Activated T-cell treated with anti-CD3 and anti-CD28 coated beads, Interleukin-2, amount 50 U/mL, for 4 hours (primary cell): ENCODE measurements around the gene COL5A3. TPM values are rescaled to one million over a fixed set of nuclear protein-coding genes. Genes with fewer than 3 reads are reported as not detected.
A peak's percentile ranks its signal among the peaks of the same experiment; 100 is the strongest.
"Not testable (repeated sequence)": the region's sequence is repeated elsewhere in the genome, so short reads cannot be mapped to it uniquely, and the experiment has no call there.

ENCODE experiments used
- ATAC-seq, 2 donors: fragments of 200-7000 bp; cut with Tn5 transposase; one replicate each; pipeline ENCODE4 v1.10.0; 2021
- DNase-seq: peaks from one replicate; pipeline ENCODE4 v3.0.0-alpha.2; 2020
- H3K27me3 Mint-ChIP-seq: one replicate; pipeline ENCODE4 v1.8.0; 2021; ENCODE audit warnings: low read depth, mixed read lengths
- H3K36me3 Mint-ChIP-seq: one replicate; pipeline ENCODE4 v1.8.0; 2022; ENCODE audit warnings: mixed read lengths; ENCODE audit not compliant: insufficient read depth
- H3K4me1 Mint-ChIP-seq: one replicate; pipeline ENCODE4 v1.8.0; 2021; ENCODE audit warnings: low read depth, mixed read lengths
- H3K4me3 Mint-ChIP-seq: one replicate; pipeline ENCODE4 v1.8.0; 2021; ENCODE audit warnings: mild to moderate bottlenecking, moderate library complexity, mixed read lengths
- H3K9me3 Mint-ChIP-seq: one replicate; pipeline ENCODE4 v1.8.0; 2021; ENCODE audit warnings: mixed read lengths
- total RNA-seq, 3 donors: library from RNA; stranded (reverse); gene quantifications; one replicate each; pipeline ENCODE4 v1.2.1, GENCODE V29; 2021

The COL5A3 gene
- 1 to 10 TPM in 2 of 3 donors, under 1 TPM in 1; 0.46 to 2.8 (median 2.3) TPM for total RNA-seq

- Mint-ChIP-seq H3K4me1 (peaks cover 26% of the 10 kb centered on the region), H3K4me3 (no peak within 1 kb of the TSS), H3K9me3 (no peaks in the 10 kb centered on the region), H3K27me3 (peaks cover 68% of the 10 kb centered on the region), H3K36me3 (peaks cover 2% of the 10 kb centered on the region)
- ATAC-seq (peak; percentile 12 to 20), DNase-seq (no peak)
Measured at GRCh38 chr19:10010247-10010691, at the start of gene COL5A3. Gene COL5A3, minus strand, starts transcription at chr19:10010504. Its CDS starts 119 bp downstream, at chr19:10010385.

GRCh38 chr19:10052602-10053360 is 42.5 kb upstream of the COL5A3 start:
- Mint-ChIP-seq H3K9me3 (no peaks in the 10 kb centered on the region), H3K4me3 (no peak overlapping the region)

GRCh38 chr19:10049626-10050025 is 39.3 kb upstream of the COL5A3 start:
- Mint-ChIP-seq H3K36me3 (no peaks in the 10 kb centered on the region), H3K4me3 (no peak overlapping the region), H3K4me1 (no peaks in the 10 kb centered on the region), H3K9me3 (no peaks in the 10 kb centered on the region), H3K27me3 (peaks cover 14% of the 10 kb centered on the region)
- no peak for ATAC-seq
- DNase-seq: no peak

More at GRCh38 chr19:10052602-10053360, 42.5 kb upstream of the COL5A3 start:
- Mint-ChIP-seq H3K36me3 (no peaks in the 10 kb centered on the region), H3K4me1 (no peaks in the 10 kb centered on the region), H3K27me3 (peaks cover 3% of the 10 kb centered on the region)
- DNase-seq (no peak), ATAC-seq (no peak)

GRCh38 chr19:10045371-10045770 is 35.1 kb upstream of the COL5A3 start:
- no peaks in the 10 kb centered on the region for H3K36me3 Mint-ChIP-seq
- H3K4me3 Mint-ChIP-seq: no peak overlapping the region
- H3K9me3 Mint-ChIP-seq: no peaks in the 10 kb centered on the region
- DNase-seq (no peak), ATAC-seq (no peak)
- H3K27me3 Mint-ChIP-seq: peaks cover 38% of the 10 kb centered on the region
- H3K4me1 Mint-ChIP-seq: no peaks in the 10 kb centered on the region

- H3K4me1 Mint-ChIP-seq: no peaks in the 10 kb centered on the region
- DNase-seq (no peak), ATAC-seq (no peak)
- peaks cover 40% of the 10 kb centered on the region for H3K27me3 Mint-ChIP-seq
- no peaks in the 10 kb centered on the region for H3K9me3 Mint-ChIP-seq
- H3K36me3 Mint-ChIP-seq: no peaks in the 10 kb centered on the region
- no peak overlapping the region for H3K4me3 Mint-ChIP-seq
Measured at GRCh38 chr19:10044390-10044789, 34.1 kb upstream of the COL5A3 start.

GRCh38 chr19:10043286-10043927 is 33.1 kb upstream of the COL5A3 start:
- Mint-ChIP-seq H3K4me1 (no peaks in the 10 kb centered on the region), H3K27me3 (peaks cover 48% of the 10 kb centered on the region), H3K9me3 (no peaks in the 10 kb centered on the region), H3K36me3 (no peaks in the 10 kb centered on the region), H3K4me3 (no peak overlapping the region)
- ATAC-seq: no peak
- DNase-seq: no peak

- no peaks in the 10 kb centered on the region for H3K36me3 Mint-ChIP-seq
- peaks cover 40% of the 10 kb centered on the region for H3K27me3 Mint-ChIP-seq
- H3K4me3 Mint-ChIP-seq: no peak overlapping the region
- H3K4me1 Mint-ChIP-seq: no peaks in the 10 kb centered on the region
- no peaks in the 10 kb centered on the region for H3K9me3 Mint-ChIP-seq
- no peak for ATAC-seq
- no peak for DNase-seq
Measured at GRCh38 chr19:10037809-10038208, 27.5 kb upstream of the COL5A3 start.

- no peak overlapping the region for H3K4me3 Mint-ChIP-seq
- no peaks in the 10 kb centered on the region for H3K4me1 Mint-ChIP-seq
- DNase-seq: no peak
- peaks cover 42% of the 10 kb centered on the region for H3K27me3 Mint-ChIP-seq
- H3K9me3 Mint-ChIP-seq: no peaks in the 10 kb centered on the region
- ATAC-seq: no peak
- H3K36me3 Mint-ChIP-seq: no peaks in the 10 kb centered on the region
Measured at GRCh38 chr19:10037367-10037766, 27.1 kb upstream of the COL5A3 start.

- no peak for DNase-seq
- Mint-ChIP-seq H3K4me1 (no peaks in the 10 kb centered on the region), H3K4me3 (no peak overlapping the region), H3K36me3 (no peaks in the 10 kb centered on the region), H3K9me3 (no peaks in the 10 kb centered on the region), H3K27me3 (peaks cover 41% of the 10 kb centered on the region)
- ATAC-seq: no peak
Measured at GRCh38 chr19:10036601-10037071, 26.3 kb upstream of the COL5A3 start.

GRCh38 chr19:10033614-10034013 is 23.3 kb upstream of the COL5A3 start:
- ATAC-seq: no peak
- H3K4me1 Mint-ChIP-seq: no peaks in the 10 kb centered on the region
- H3K27me3 Mint-ChIP-seq: peaks cover 26% of the 10 kb centered on the region
- DNase-seq: no peak
- no peaks in the 10 kb centered on the region for H3K9me3 Mint-ChIP-seq
- no peak overlapping the region for H3K4me3 Mint-ChIP-seq
- H3K36me3 Mint-ChIP-seq: no peaks in the 10 kb centered on the region

GRCh38 chr19:10027158-10027997 is 17.1 kb upstream of the COL5A3 start:
- DNase-seq: peak; percentile 70
- Mint-ChIP-seq H3K9me3 (no peaks in the 10 kb centered on the region), H3K4me1 (peaks cover 2% of the 10 kb centered on the region), H3K27me3 (peaks cover 19% of the 10 kb centered on the region), H3K4me3 (no peak overlapping the region), H3K36me3 (no peaks in the 10 kb centered on the region)
- ATAC-seq: peak; percentile 92

- Mint-ChIP-seq H3K4me3 (no peak overlapping the region), H3K27me3 (peaks cover 15% of the 10 kb centered on the region), H3K36me3 (no peaks in the 10 kb centered on the region), H3K4me1 (peaks cover 2% of the 10 kb centered on the region), H3K9me3 (no peaks in the 10 kb centered on the region)
- ATAC-seq: no peak
- DNase-seq: no peak
Measured at GRCh38 chr19:10026744-10027143, 16.4 kb upstream of the COL5A3 start.

- not testable (repeated sequence) for ATAC-seq, DNase-seq, H3K4me3 Mint-ChIP-seq, H3K4me1 Mint-ChIP-seq, H3K36me3 Mint-ChIP-seq, H3K9me3 Mint-ChIP-seq
- peaks cover 17% of the 10 kb centered on the region for H3K27me3 Mint-ChIP-seq
Measured at GRCh38 chr19:10023096-10023495, 12.8 kb upstream of the COL5A3 start.

- Mint-ChIP-seq H3K4me3 (no peak overlapping the region), H3K9me3 (no peaks in the 10 kb centered on the region), H3K27me3 (peaks cover 12% of the 10 kb centered on the region), H3K4me1 (no peaks in the 10 kb centered on the region), H3K36me3 (no peaks in the 10 kb centered on the region)
- ATAC-seq (no peak), DNase-seq (no peak)
Measured at GRCh38 chr19:10021863-10022262, 11.6 kb upstream of the COL5A3 start.
